ENCODE measurements around the gene EFNA4. TPM values are rescaled to one million over a fixed set of nuclear protein-coding genes. Genes with fewer than 3 reads are reported as not detected.
A peak's percentile ranks its signal among the peaks of the same experiment; 100 is the strongest.

EFNA4 gene
- total RNA-seq, 1 donor from 2014 or later: 10.7 TPM

GRCh38 chr1:155016231-155016831 is 47.2 kb upstream of the EFNA4 start:
- Mint-ChIP-seq H3K9me3 (no peaks in the 10 kb centered on the region), H3K27me3 (ENCODE audit: insufficient read depth, low read depth) (peaks cover 11% of the 10 kb centered on the region), H3K4me1 (peaks cover 39% of the 10 kb centered on the region), H3K4me3 (no peak overlapping the region), H3K36me3 (peaks cover 2% of the 10 kb centered on the region), H3K27ac (peak overlapping the region; percentile 85)
- Histone ChIP-seq H3K27me3 (no peaks in the 10 kb centered on the region), H3K27ac (no peak overlapping the region), H3K4me3 (no peak overlapping the region), H3K4me1 (peaks cover 38% of the 10 kb centered on the region), H3K79me2 (ENCODE audit: low read depth) (peaks cover 12% of the 10 kb centered on the region), H4K20me1 (ENCODE audit: low read depth) (peaks cover 5% of the 10 kb centered on the region), H3K36me3 (no peaks in the 10 kb centered on the region), H2AFZ (replicated peaks) (no peak overlapping the region), H3K9ac (no peak overlapping the region), H3K4me2 (peak overlapping the region; percentile 58), H3F3A (ENCODE audit: low read depth) (peaks cover 30% of the 10 kb centered on the region), H3K9me3 (ENCODE audit: low read depth) (no peaks in the 10 kb centered on the region)
- TF ChIP-seq EZH2phosphoT487 (IDR thresholded peaks at IDR 0.05): no peak
- DNase-seq (ENCODE audit: low spot score): no peak

GRCh38 chr1:155017041-155017945 is 46.2 kb upstream of the EFNA4 start:
- H3K27ac Mint-ChIP-seq: no peak overlapping the region
- Histone ChIP-seq H3K79me2 (ENCODE audit: low read depth) (peaks cover 12% of the 10 kb centered on the region), H2AFZ (replicated peaks) (no peak overlapping the region), H3K36me3 (no peaks in the 10 kb centered on the region), H3K27me3 (no peaks in the 10 kb centered on the region), H3K9ac (no peak overlapping the region), H3K9me3 (ENCODE audit: low read depth) (no peaks in the 10 kb centered on the region), H4K20me1 (ENCODE audit: low read depth) (peaks cover 5% of the 10 kb centered on the region), H3F3A (ENCODE audit: low read depth) (peaks cover 29% of the 10 kb centered on the region), H3K4me2 (peak overlapping the region; percentile 58), H3K4me1 (peaks cover 31% of the 10 kb centered on the region), H3K4me3 (peak overlapping the region; percentile 44), H3K27ac (peak overlapping the region; percentile 66)
- peaks cover 35% of the 10 kb centered on the region for H3K4me1 Mint-ChIP-seq
- no peak for TF ChIP-seq EZH2 (IDR thresholded peaks at IDR 0.05)
- peak; percentile 98 for TF ChIP-seq CTCF (IDR thresholded peaks at IDR 0.05)
- peak; percentile 95 for DNase-seq (ENCODE audit: low spot score)
- peaks cover 2% of the 10 kb centered on the region for H3K36me3 Mint-ChIP-seq
- H3K27me3 Mint-ChIP-seq (ENCODE audit: insufficient read depth, low read depth): peaks cover 14% of the 10 kb centered on the region
- H3K4me3 Mint-ChIP-seq: peak overlapping the region; percentile 79
- H3K9me3 Mint-ChIP-seq: no peaks in the 10 kb centered on the region

GRCh38 chr1:155017946-155018316 is 45.6 kb upstream of the EFNA4 start:
- H3K4me3 ChIP-seq: peak overlapping the region; percentile 44

More at GRCh38 chr1:155017946-155018316, 45.6 kb upstream of the EFNA4 start:
- Mint-ChIP-seq H3K27me3 (ENCODE audit: insufficient read depth, low read depth) (peaks cover 14% of the 10 kb centered on the region), H3K36me3 (peaks cover 2% of the 10 kb centered on the region), H3K4me3 (peak overlapping the region; percentile 79), H3K4me1 (peaks cover 29% of the 10 kb centered on the region), H3K9me3 (no peaks in the 10 kb centered on the region), H3K27ac (no peak overlapping the region)
- Histone ChIP-seq H3K4me2 (peak overlapping the region; percentile 58), H3K4me1 (peaks cover 26% of the 10 kb centered on the region), H3K36me3 (no peaks in the 10 kb centered on the region), H3K9ac (no peak overlapping the region), H4K20me1 (ENCODE audit: low read depth) (peaks cover 5% of the 10 kb centered on the region), H3K9me3 (ENCODE audit: low read depth) (no peaks in the 10 kb centered on the region), H3F3A (ENCODE audit: low read depth) (peaks cover 25% of the 10 kb centered on the region), H3K79me2 (ENCODE audit: low read depth) (peaks cover 5% of the 10 kb centered on the region), H2AFZ (replicated peaks) (no peak overlapping the region), H3K27ac (no peak overlapping the region), H3K27me3 (no peaks in the 10 kb centered on the region)
- DNase-seq (ENCODE audit: low spot score): no peak
- TF ChIP-seq CTCF (IDR thresholded peaks at IDR 0.05) (no peak), EZH2 (IDR thresholded peaks at IDR 0.05) (no peak), EZH2phosphoT487 (IDR thresholded peaks at IDR 0.05) (no peak)
